IMR-90 (cell line): ENCODE measurements around the gene FARS2. TPM values are rescaled to one million over a fixed set of nuclear protein-coding genes. Genes with fewer than 3 reads are reported as not detected.

Experiments used
- ATAC-seq: fragments of 200-7000 bp; cut with Tn5 transposase; 2 replicates; pipeline ENCODE4 v1.9.1; 2020; ENCODE audit warnings: low read depth, mild to moderate bottlenecking, moderate library complexity
- BruUV-seq: library from RNA; stranded (reverse); fragments of 400-500 nt; replicated peaks from 2 replicates; lab custom pipeline; 2021; lab: Mats Ljungman, UMichigan
- CTCF ChIA-PET: fragments of 300-600 bp; formaldehyde crosslinking; extraction: SDS; loops from one replicate; lab custom pipeline; 2021; ENCODE audit warnings: antibody characterized with exemption; lab: Yijun Ruan, JAX
- POLR2A ChIA-PET: fragments of 300-600 bp; sonication (Branson Sonifier 250); formaldehyde crosslinking; loops from one replicate; lab custom pipeline; 2022; ENCODE audit warnings: antibody characterized with exemption; ENCODE audit not compliant: unreplicated experiment; lab: Charles Lee
- DNase-seq: peaks from one replicate; pipeline ENCODE4 v3.0.0; 2013
- H2AFZ ChIP-seq: replicated peaks from 2 replicates; pipeline ENCODE3; 2013; ENCODE audit warnings: low read length, mild to moderate bottlenecking; ENCODE audit not compliant: poor library complexity
- H2AK5ac ChIP-seq: 2 replicates; pipeline ENCODE4 v1.6.1; 2013; ENCODE audit warnings: low read depth, low read length, inconsistent platforms
- H2AK9ac ChIP-seq: replicated peaks from 2 replicates; pipeline ENCODE3; 2013; ENCODE audit warnings: mild to moderate bottlenecking, low read depth, low read length, moderate library complexity; ENCODE audit not compliant: poor library complexity
- H2BK120ac ChIP-seq: 2 replicates; pipeline ENCODE4 v1.6.1; 2013; ENCODE audit warnings: low read depth, low read length, inconsistent platforms
- H2BK15ac ChIP-seq: 3 replicates; pipeline ENCODE4 v1.6.1; 2013; ENCODE audit warnings: low read depth, low read length, inconsistent platforms
- H2BK20ac ChIP-seq: 2 replicates; pipeline ENCODE4 v1.6.1; 2013; ENCODE audit warnings: low read depth, mild to moderate bottlenecking, inconsistent platforms, low read length, moderate library complexity
- H2BK5ac ChIP-seq: 2 replicates; pipeline ENCODE4 v1.6.1; 2013; ENCODE audit warnings: mild to moderate bottlenecking, low read depth, low read length, inconsistent platforms; ENCODE audit not compliant: poor library complexity, severe bottlenecking
- H3K14ac ChIP-seq: replicated peaks from 2 replicates; pipeline ENCODE4 v1.6.1; 2013; ENCODE audit warnings: low read depth, low read length, inconsistent platforms
- H3K18ac ChIP-seq: 2 replicates; pipeline ENCODE4 v1.6.1; 2013; ENCODE audit warnings: low read depth, low read length, control low read depth
- H3K23ac ChIP-seq: 2 replicates; pipeline ENCODE4 v1.6.1; 2013; ENCODE audit warnings: low read depth, low read length, inconsistent platforms
- H3K27ac ChIP-seq: 2 replicates; pipeline ENCODE4 v1.5.1; 2013; ENCODE audit warnings: mild to moderate bottlenecking, control low read depth, low read length; ENCODE audit not compliant: insufficient read depth
- H3K27me3 ChIP-seq: 2 replicates; pipeline ENCODE4 v1.6.1; 2013; ENCODE audit warnings: low read length; ENCODE audit not compliant: control insufficient read depth, insufficient read depth
- H3K36me3 ChIP-seq: 2 replicates; pipeline ENCODE4 v1.6.1; 2013; ENCODE audit warnings: low read length, mixed read lengths; ENCODE audit not compliant: control insufficient read depth, insufficient read depth
- H3K4ac ChIP-seq: 2 replicates; pipeline ENCODE4 v1.6.1; 2013; ENCODE audit warnings: low read depth, low read length, inconsistent platforms
- H3K4me1 ChIP-seq: 2 replicates; pipeline ENCODE4 v1.6.1; 2013; ENCODE audit warnings: low read length, mixed read lengths; ENCODE audit not compliant: control insufficient read depth, insufficient read depth
- H3K4me2 ChIP-seq: 2 replicates; pipeline ENCODE4 v1.6.1; 2013; ENCODE audit warnings: low read depth, mild to moderate bottlenecking, control low read depth, low read length, moderate library complexity
- H3K4me3 ChIP-seq: 2 replicates; pipeline ENCODE4 v1.5.1; 2013; ENCODE audit warnings: low read depth, mild to moderate bottlenecking, control low read depth, low read length, moderate library complexity; ENCODE audit not compliant: insufficient read depth
- H3K56ac ChIP-seq: 2 replicates; pipeline ENCODE4 v1.6.1; 2013; ENCODE audit warnings: low read length, inconsistent platforms; ENCODE audit not compliant: insufficient read depth; ENCODE audit errors: extremely low read depth
- H3K79me1 ChIP-seq, 2 experiments: 2 replicates each; pipeline ENCODE4 v1.6.1; 2013; ENCODE audit warnings: low read length in 2 of 2, inconsistent platforms in 1 of 2, low read depth in 1 of 2
- H3K9ac ChIP-seq: 2 replicates; pipeline ENCODE4 v1.6.1; 2013; ENCODE audit warnings: low read depth, low read length, control low read depth
- H3K9me1 ChIP-seq: 2 replicates; pipeline ENCODE4 v1.6.1; 2013; ENCODE audit warnings: low read length, inconsistent platforms; ENCODE audit not compliant: insufficient read depth
- H3K9me3 ChIP-seq: 2 replicates; pipeline ENCODE4 v1.6.1; 2013; ENCODE audit warnings: low read length; ENCODE audit not compliant: control insufficient read depth, insufficient read depth
- H4K20me1 ChIP-seq: 2 replicates; pipeline ENCODE4 v1.6.1; 2013; ENCODE audit warnings: low read length, inconsistent platforms; ENCODE audit not compliant: insufficient read depth
- H4K5ac ChIP-seq: 2 replicates; pipeline ENCODE4 v1.6.1; 2013; ENCODE audit warnings: mild to moderate bottlenecking, low read depth, low read length, control low read depth
- H4K8ac ChIP-seq, 2 experiments: 2 replicates each; pipeline ENCODE4 v1.6.1; 2013; ENCODE audit warnings: low read depth in 2 of 2, low read length in 2 of 2, control low read depth in 1 of 2, inconsistent platforms in 1 of 2
- H4K91ac ChIP-seq: 2 replicates; pipeline ENCODE4 v1.6.1; 2013; ENCODE audit warnings: low read depth, low read length, inconsistent platforms; ENCODE audit not compliant: insufficient read depth
- BHLHE40 ChIP-seq: fragments of 150-350 bp; IDR thresholded peaks from 2 replicates; pipeline ENCODE4 v1.6.1; 2016; ENCODE audit warnings: mild to moderate bottlenecking, low read depth, low read length
- CEBPB ChIP-seq: IDR thresholded peaks from 2 replicates; pipeline ENCODE4 v1.6.1; 2012; ENCODE audit warnings: low read depth, low read length, improper control_type of control experiment
- NFE2L2 ChIP-seq: fragments of 150-350 bp; IDR thresholded peaks from 2 replicates; pipeline ENCODE4 v1.6.1; 2016; ENCODE audit warnings: low read depth, mild to moderate bottlenecking, low read length
- RAD21 ChIP-seq: IDR thresholded peaks from 2 replicates; pipeline ENCODE4 v1.6.1; 2012; ENCODE audit warnings: low read length, improper control_type of control experiment
- SMC3 ChIP-seq: fragments of 150-350 bp; IDR thresholded peaks from 2 replicates; pipeline ENCODE4 v1.6.1; 2016; ENCODE audit warnings: low read depth, mild to moderate bottlenecking, antibody characterized with exemption, low read length, moderate library complexity
- WGBS, 2 experiments: methylation state at CpG; one replicate each; pipeline versions ENCODE4 v1.1.5 to v1.1.7; 2013; ENCODE audit warnings: missing lambda C conversion rate in 2 of 2; ENCODE audit not compliant: insufficient read length in 1 of 2; ENCODE audit errors: extremely low coverage in 2 of 2; 5-methylcytosine and 5-hydroxymethylcytosine counted together
- dilution Hi-C: fragments of 300-500 bp; cut with HindIII; formaldehyde crosslinking; loops from one replicate; pipeline ENCODE4 v1.14.3; 2018; ENCODE audit warnings: low sequenced_read_pairs; ENCODE audit not compliant: unreplicated experiment
- in situ Hi-C: fragments of 300-500 bp; cut with MboI; formaldehyde crosslinking; loops from 3 replicates; pipeline ENCODE4 v1.14.3; 2019; ENCODE audit warnings: low sequenced_read_pairs, inconsistent platforms, mixed read lengths
- intact Hi-C: fragments of 100-400 bp; cut with micrococcal nuclease; formaldehyde crosslinking; loops from 2 replicates; pipeline ENCODE4 v1.10.0; 2022
- polyA plus RNA-seq, 3 experiments: library from polyadenylated mRNA; depleted of rRNA; stranded (reverse); fragments of >200 nt; gene quantifications; 2 replicates each; pipeline ENCODE4 v1.2.3, GENCODE V29; 2012; ENCODE audit warnings: low replicate concordance in 1 of 3
- total RNA-seq: library from RNA; depleted of rRNA; stranded (reverse); fragments of >200 nt; gene quantifications from 2 replicates; pipeline ENCODE4 v1.2.3, GENCODE V29; 2012
- TF ChIP-seq, protein P1 (sequence below): conservative IDR thresholded peaks from 2 replicates; pipeline ENCODE4 v1.5.1; 2012; ENCODE audit warnings: mild to moderate bottlenecking, low read depth, low read length, improper control_type of control experiment

The FARS2 gene
- total and polyA plus RNA-seq, 2 of the 4 experiments (the other 2 are of a cell fraction), result 12.1 to 28.9 TPM

DNA sequence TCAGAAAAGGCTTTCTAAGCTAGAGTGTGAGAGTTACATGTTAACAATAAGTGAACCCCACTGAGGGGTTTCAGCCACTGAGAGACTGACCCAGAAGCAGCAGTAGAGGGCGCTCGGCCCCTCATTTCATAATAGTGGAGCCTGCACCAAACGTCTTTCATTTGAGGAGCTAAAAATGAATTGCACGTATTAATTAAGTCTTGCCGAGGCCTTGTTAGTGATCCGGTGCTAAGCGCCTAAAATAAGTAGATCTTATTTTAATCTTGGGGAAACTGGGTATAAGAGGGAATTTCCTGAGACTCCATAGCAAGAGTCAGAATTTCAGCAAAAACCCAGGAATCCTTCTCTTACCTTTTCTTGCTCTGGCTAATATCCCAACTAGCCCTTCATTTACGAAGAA, 209.7 kb downstream of the FARS2 start:
- Histone ChIP-seq H3K9me1 (peaks cover 4% of the 10 kb centered on the region), H4K91ac (no peak overlapping the region), H3K18ac (no peak overlapping the region), H2BK15ac (no peak overlapping the region), H3K4ac (no peak overlapping the region), H4K5ac (no peak overlapping the region), H2BK20ac (no peak overlapping the region), H2AFZ (no peak overlapping the region), H3K79me1 (0 out of 4 replicates have a peak, but pooled peaks cover 0 to 2% of the 10 kb centered on the region in 2 experiments), H2BK120ac (no peak overlapping the region), H3K4me3 (no peak overlapping the region), H4K20me1 (0 out of 2 replicates have a peak, but pooled peaks cover 2% of the 10 kb centered on the region), H2AK5ac (no peak overlapping the region), H3K4me2 (no peak overlapping the region), H3K9ac (no peak overlapping the region), H3K36me3 (no peaks in the 10 kb centered on the region), H2BK5ac (no peak overlapping the region), H4K8ac (no peak overlapping the region), H3K27me3 (no peaks in the 10 kb centered on the region), H3K9me3 (no peaks in the 10 kb centered on the region), H3K14ac (no peak overlapping the region), H3K56ac (no peak overlapping the region), H3K23ac (no peak overlapping the region), H2AK9ac (no peak overlapping the region), H3K27ac (no peak overlapping the region), H3K4me1 (peaks cover 6% of the 10 kb centered on the region)
- TF ChIP-seq RAD21 (peak; percentile 81), BHLHE40 (no peak), NFE2L2 (no peak), SMC3 (peak; percentile 81), CEBPB (peak; percentile 28; the same call in 1 of the 2 replicates)
- TF ChIP-seq, protein P1, sequence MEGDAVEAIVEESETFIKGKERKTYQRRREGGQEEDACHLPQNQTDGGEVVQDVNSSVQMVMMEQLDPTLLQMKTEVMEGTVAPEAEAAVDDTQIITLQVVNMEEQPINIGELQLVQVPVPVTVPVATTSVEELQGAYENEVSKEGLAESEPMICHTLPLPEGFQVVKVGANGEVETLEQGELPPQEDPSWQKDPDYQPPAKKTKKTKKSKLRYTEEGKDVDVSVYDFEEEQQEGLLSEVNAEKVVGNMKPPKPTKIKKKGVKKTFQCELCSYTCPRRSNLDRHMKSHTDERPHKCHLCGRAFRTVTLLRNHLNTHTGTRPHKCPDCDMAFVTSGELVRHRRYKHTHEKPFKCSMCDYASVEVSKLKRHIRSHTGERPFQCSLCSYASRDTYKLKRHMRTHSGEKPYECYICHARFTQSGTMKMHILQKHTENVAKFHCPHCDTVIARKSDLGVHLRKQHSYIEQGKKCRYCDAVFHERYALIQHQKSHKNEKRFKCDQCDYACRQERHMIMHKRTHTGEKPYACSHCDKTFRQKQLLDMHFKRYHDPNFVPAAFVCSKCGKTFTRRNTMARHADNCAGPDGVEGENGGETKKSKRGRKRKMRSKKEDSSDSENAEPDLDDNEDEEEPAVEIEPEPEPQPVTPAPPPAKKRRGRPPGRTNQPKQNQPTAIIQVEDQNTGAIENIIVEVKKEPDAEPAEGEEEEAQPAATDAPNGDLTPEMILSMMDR, result peak; percentile 75
- BruUV-seq, result no TSS peak
- no CpG with 5 or more reads among the region's 8 CpGs for WGBS, 2 experiments
- dilution Hi-C loops, result no loop called here
- in situ Hi-C loops, result loop anchor here (25.0 kb wide), 1 partner anchor 516 kb away; no protein-coding TSS in a partner anchor
- DNase-seq, result peak; percentile 58
- ATAC-seq, result peak; percentile 71; the same call in 1 of the 2 replicates
- ChIA-PET POLR2A (no interaction called here), CTCF (interaction anchor here (0.5 to 1.5 kb wide), 11 partner anchors 10 to 747 kb away, joined by 3 to 8 read pairs (median 4); no protein-coding TSS in a partner anchor)
- intact Hi-C loops, result loop anchor here (1.0 to 10.0 kb wide), 5 partner anchors 296 to 1076 kb away; no protein-coding TSS in a partner anchor
